Neuron (in vitro differentiated cells): Measurements from ENCODE around the gene CHD8.
"Not testable (repeated sequence)": the region's sequence is repeated elsewhere in the genome, so short reads cannot be mapped to it uniquely, and the experiment has no call there.

Experiments used
- H2AFZ ChIP-seq: one replicate; pipeline ENCODE4 v1.6.1; 2013; ENCODE audit warnings: low read depth, mild to moderate bottlenecking, inconsistent platforms, low read length, moderate library complexity
- H3K27me3 ChIP-seq: one replicate; pipeline ENCODE4 v1.6.1; 2013; ENCODE audit warnings: low read length; ENCODE audit not compliant: insufficient read depth
- H3K36me3 ChIP-seq: one replicate; pipeline ENCODE4 v1.6.1; 2013; ENCODE audit warnings: low read length; ENCODE audit not compliant: insufficient read depth
- H3K4me1 ChIP-seq: one replicate; pipeline ENCODE4 v1.6.1; 2013; ENCODE audit warnings: low read length; ENCODE audit not compliant: insufficient read depth
- H3K4me3 ChIP-seq: 2 replicates; pipeline ENCODE4 v1.5.1; 2013; ENCODE audit warnings: mild to moderate bottlenecking, low read length, moderate library complexity
- H3K9me3 ChIP-seq: one replicate; pipeline ENCODE4 v1.6.1; 2013; ENCODE audit warnings: low read length

The CHD8 gene

DNA sequence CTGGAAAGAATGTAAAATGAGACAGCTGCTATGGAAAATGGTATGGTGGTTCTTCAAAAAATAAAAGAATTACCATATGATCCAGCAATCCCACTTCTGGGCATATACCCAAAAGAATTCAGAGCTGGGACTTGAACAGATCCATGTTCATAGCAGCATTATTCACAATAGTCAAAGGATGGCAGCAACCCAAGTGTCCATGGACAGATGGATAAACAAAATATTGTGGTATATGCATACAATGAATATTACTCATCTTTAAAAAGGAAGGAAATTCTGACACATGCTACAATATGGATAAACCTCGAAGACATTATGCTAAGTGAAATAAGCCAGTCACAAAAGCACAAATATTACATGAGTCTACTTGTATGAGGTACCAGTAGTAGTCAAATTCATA is 11.7 kb upstream of the CHD8 start:
- Histone ChIP-seq H3K27me3 (no peaks in the 10 kb centered on the region), H3K9me3 (no peaks in the 10 kb centered on the region), H3K36me3 (peaks cover 53% of the 10 kb centered on the region), H2AFZ (no peak overlapping the region), H3K4me3 (no peak overlapping the region), H3K4me1 (no peaks in the 10 kb centered on the region)

DNA sequence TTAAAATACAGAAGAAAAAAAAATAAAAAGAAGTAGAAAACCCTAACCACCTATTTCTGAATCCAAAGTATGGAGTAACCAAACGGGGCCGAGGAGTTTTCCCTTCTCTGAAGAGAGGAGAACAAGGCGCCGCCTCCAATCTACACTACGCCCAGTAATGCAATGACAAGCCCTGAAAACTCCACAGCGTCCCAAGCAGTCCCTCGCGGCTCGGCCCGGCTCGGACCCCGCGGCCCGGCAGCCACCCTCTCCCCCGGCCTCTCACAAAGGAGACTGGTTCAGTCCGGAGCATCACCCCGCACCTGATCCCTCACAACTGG is 371 bp downstream of the CHD8 start:
- Histone ChIP-seq H3K4me3 (peak overlapping the region; percentile 82), H3K9me3 (no peaks in the 10 kb centered on the region), H3K36me3 (peaks cover 16% of the 10 kb centered on the region), H3K4me1 (peaks cover 14% of the 10 kb centered on the region), H2AFZ (peak overlapping the region; percentile 51), H3K27me3 (no peaks in the 10 kb centered on the region)

GRCh38 chr14:21454843-21455544 is 929 bp downstream of the CHD8 start:
- Histone ChIP-seq H3K9me3 (no peaks in the 10 kb centered on the region), H3K36me3 (peaks cover 14% of the 10 kb centered on the region), H3K4me3 (peak overlapping the region; percentile 82), H3K27me3 (no peaks in the 10 kb centered on the region), H2AFZ (no peak overlapping the region), H3K4me1 (peaks cover 14% of the 10 kb centered on the region)

DNA sequence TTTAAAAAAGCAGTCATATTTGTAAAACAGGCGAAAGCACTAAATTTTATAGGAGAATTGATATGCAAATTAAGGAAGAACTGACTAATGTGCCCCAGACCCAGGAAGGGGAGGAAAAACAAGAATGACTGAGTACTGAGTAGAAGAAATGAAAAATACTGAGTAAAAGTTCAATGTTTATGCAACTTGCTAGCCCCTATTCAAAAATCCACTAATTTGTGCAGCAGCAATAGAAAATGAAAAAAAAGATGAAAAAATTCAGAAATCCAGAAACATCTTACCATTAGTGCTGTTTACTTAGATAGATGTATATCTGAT is 6.1 kb downstream of the CHD8 start:
- Histone ChIP-seq H3K27me3 (no peaks in the 10 kb centered on the region), H3K9me3 (peaks cover 2% of the 10 kb centered on the region), H3K36me3 (peaks cover 14% of the 10 kb centered on the region)

GRCh38 chr14:21442657-21443056 is 13.3 kb downstream of the CHD8 start:
- H3K36me3 ChIP-seq, H3K9me3 ChIP-seq, H3K4me1 ChIP-seq, H3K4me3 ChIP-seq, H2AFZ ChIP-seq, H3K27me3 ChIP-seq: not testable (repeated sequence)

More for the DNA sequence above, 6.1 kb downstream of the CHD8 start:
- Histone ChIP-seq H3K4me1 (peaks cover 10% of the 10 kb centered on the region), H2AFZ (no peak overlapping the region), H3K4me3 (no peak overlapping the region)

DNA sequence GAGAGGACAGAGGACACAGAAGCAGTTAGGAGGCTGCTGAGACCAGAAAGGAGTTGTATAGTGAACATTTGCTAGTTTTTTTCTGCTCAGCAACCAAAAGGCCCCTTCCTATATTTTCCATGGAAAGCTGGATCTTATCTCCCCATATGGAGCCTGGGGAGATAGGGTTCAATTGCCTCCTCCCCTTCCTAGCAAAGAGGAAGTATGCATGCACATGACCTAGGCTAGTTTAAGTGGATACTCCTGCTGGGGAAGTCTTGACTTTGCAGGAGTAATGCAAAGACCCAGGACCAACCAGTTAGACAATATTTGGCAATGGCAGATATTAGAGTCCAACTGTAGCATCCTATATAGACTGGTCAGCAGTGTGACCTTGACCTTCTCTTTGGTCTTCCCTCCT is 15.1 kb downstream of the CHD8 start:
- H3K36me3 ChIP-seq, result peaks cover 2% of the 10 kb centered on the region
- H3K27me3 ChIP-seq, result no peaks in the 10 kb centered on the region
- peaks cover 7% of the 10 kb centered on the region for H3K4me1 ChIP-seq
- H3K4me3 ChIP-seq, result no peak overlapping the region
- H3K9me3 ChIP-seq, result no peaks in the 10 kb centered on the region
- H2AFZ ChIP-seq, result no peak overlapping the region

DNA sequence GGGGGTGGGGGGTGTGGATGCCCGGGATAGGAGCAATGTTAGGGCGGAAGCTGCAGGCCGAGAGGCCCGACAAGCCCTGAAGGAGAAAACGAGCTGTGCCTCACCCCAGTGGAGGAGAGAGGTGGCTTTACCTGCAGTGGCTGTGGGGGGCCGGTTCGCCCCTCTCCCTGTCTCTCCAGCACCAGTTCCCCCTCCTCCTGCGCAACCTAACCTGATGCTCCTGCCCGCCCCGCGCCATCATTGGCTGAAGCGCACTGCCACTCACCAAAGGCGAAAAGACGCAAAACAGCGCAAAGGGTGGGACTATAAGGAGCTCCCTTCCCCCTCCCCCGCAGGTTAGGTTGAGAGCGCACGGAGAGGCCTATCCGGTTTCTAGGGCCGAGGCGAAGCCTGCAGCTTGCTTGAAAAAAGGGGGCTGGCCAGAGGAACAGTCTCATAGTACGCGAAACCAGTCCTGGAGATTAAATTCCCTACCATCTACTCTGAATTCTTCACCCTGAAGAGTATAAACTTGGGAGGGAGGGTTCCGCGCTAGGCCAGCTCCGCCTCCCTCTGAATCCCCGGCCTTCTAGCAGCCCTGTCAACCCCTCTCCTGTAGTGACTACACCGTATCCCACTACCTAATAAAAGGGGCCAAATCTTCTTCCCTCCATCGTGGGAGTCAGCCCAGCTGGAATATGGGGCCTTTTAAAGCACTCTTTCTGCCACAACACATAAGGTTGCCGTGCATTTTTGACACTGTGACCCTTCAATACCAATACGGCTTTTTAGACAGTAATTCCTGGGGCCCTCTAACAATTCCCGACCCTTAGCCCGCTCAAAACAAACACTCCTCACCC is 18.6 kb downstream of the CHD8 start:
- Histone ChIP-seq H3K36me3 (peaks cover 8% of the 10 kb centered on the region), H3K4me3 (peak overlapping the region; percentile 80), H3K9me3 (no peaks in the 10 kb centered on the region), H2AFZ (peak overlapping the region; percentile 33), H3K4me1 (peaks cover 11% of the 10 kb centered on the region), H3K27me3 (no peaks in the 10 kb centered on the region)

- H3K27me3 ChIP-seq, result no peaks in the 10 kb centered on the region
- H3K9me3 ChIP-seq, result no peaks in the 10 kb centered on the region
- peak overlapping the region; percentile 80 for H3K4me3 ChIP-seq
- H2AFZ ChIP-seq, result peak overlapping the region; percentile 33
- H3K36me3 ChIP-seq, result peaks cover 8% of the 10 kb centered on the region
- peaks cover 11% of the 10 kb centered on the region for H3K4me1 ChIP-seq
Measured at GRCh38 chr14:21436567-21437062, 19.3 kb downstream of the CHD8 start.

DNA sequence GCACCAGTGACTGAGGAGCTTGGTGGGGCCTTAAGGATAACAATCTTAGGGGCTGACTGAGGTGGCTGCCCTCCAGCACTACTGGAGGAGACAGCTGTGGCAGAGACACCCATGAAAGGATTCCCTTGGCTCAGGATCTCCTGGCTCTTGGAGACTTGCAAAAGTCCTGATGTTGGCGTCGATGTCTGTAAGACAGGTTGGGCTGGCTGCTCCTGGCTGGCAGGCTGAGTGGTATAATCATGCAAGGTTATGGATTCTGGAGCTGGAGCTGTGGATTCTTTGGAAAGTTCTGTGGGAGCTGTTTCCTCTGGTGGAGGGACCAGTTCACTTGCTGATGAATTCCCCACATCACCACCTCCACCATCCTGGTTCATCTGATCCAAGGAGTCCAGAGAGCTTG is 24.8 kb downstream of the CHD8 start:
- Histone ChIP-seq H3K4me1 (peaks cover 6% of the 10 kb centered on the region), H3K36me3 (peaks cover 56% of the 10 kb centered on the region), H3K9me3 (no peaks in the 10 kb centered on the region), H3K4me3 (no peak overlapping the region), H3K27me3 (no peaks in the 10 kb centered on the region), H2AFZ (no peak overlapping the region)

GRCh38 chr14:21428930-21429329 is 27.0 kb downstream of the CHD8 start:
- H3K27me3 ChIP-seq, result no peaks in the 10 kb centered on the region
- peaks cover 74% of the 10 kb centered on the region for H3K36me3 ChIP-seq
- H3K4me1 ChIP-seq, result no peaks in the 10 kb centered on the region
- no peak overlapping the region for H2AFZ ChIP-seq
- H3K9me3 ChIP-seq, result no peaks in the 10 kb centered on the region
- no peak overlapping the region for H3K4me3 ChIP-seq

- Histone ChIP-seq H2AFZ (no peak overlapping the region), H3K27me3 (no peaks in the 10 kb centered on the region), H3K36me3 (peaks cover 89% of the 10 kb centered on the region), H3K4me3 (no peak overlapping the region), H3K9me3 (no peaks in the 10 kb centered on the region), H3K4me1 (no peaks in the 10 kb centered on the region)
Measured at GRCh38 chr14:21426692-21427091, 29.2 kb downstream of the CHD8 start.

DNA sequence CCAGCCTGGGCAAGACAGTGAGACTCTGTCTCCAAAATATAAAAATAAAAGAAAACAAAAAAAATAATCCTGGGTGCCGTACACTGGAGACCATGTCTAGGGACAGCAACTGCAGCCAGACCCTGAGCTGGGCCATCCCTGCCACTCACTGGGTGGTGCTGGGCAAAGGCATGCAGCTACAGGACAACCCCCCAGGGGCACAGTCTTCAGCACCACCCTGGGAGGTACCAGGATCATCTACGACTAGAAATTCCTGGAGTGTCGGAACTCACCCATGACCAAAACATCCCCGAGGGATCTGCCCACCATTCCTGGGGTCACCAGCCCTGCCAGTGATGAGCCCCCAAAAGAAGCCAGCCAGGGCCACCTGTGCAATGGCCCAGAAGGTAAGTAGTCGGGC is 36.4 kb downstream of the CHD8 start:
- H2AFZ ChIP-seq, result no peak overlapping the region
- no peaks in the 10 kb centered on the region for H3K9me3 ChIP-seq
- no peaks in the 10 kb centered on the region for H3K4me1 ChIP-seq
- H3K27me3 ChIP-seq, result no peaks in the 10 kb centered on the region
- H3K4me3 ChIP-seq, result no peak overlapping the region
- peaks cover 78% of the 10 kb centered on the region for H3K36me3 ChIP-seq

GRCh38 chr14:21415329-21415728 is 40.6 kb downstream of the CHD8 start:
- no peaks in the 10 kb centered on the region for H3K9me3 ChIP-seq
- H3K4me3 ChIP-seq, result no peak overlapping the region
- no peaks in the 10 kb centered on the region for H3K27me3 ChIP-seq
- no peak overlapping the region for H2AFZ ChIP-seq
- H3K36me3 ChIP-seq, result peaks cover 83% of the 10 kb centered on the region
- H3K4me1 ChIP-seq, result no peaks in the 10 kb centered on the region
